Mesendoderm (in vitro differentiated cells): Measurements from ENCODE around the gene UBXN10.

Experiments used
- DNase-seq: peaks from one replicate; pipeline ENCODE4 v3.0.0; 2013
- H2AK5ac ChIP-seq: 2 replicates; pipeline ENCODE4 v1.6.1; 2013; ENCODE audit warnings: low read length, inconsistent platforms
- H2BK120ac ChIP-seq: 2 replicates; pipeline ENCODE4 v1.6.1; 2013; ENCODE audit warnings: low read depth, mild to moderate bottlenecking, low read length, moderate library complexity, mixed read lengths
- H2BK15ac ChIP-seq: replicated peaks from 2 replicates; pipeline ENCODE4 v1.6.1; 2013; ENCODE audit warnings: low read depth, mild to moderate bottlenecking, moderate library complexity
- H2BK5ac ChIP-seq: 2 replicates; pipeline ENCODE4 v1.6.1; 2013; ENCODE audit warnings: low read length, inconsistent platforms
- H3K18ac ChIP-seq: 2 replicates; pipeline ENCODE4 v1.6.1; 2013; ENCODE audit warnings: mild to moderate bottlenecking, low read length, mixed read lengths
- H3K23ac ChIP-seq: one replicate; pipeline ENCODE4 v1.6.1; 2013; ENCODE audit warnings: low read length
- H3K27ac ChIP-seq: 2 replicates; pipeline ENCODE4 v1.5.1; 2013; ENCODE audit warnings: low read depth, mild to moderate bottlenecking, inconsistent platforms, low read length, moderate library complexity
- H3K27me3 ChIP-seq: 2 replicates; pipeline ENCODE4 v1.6.1; 2013; ENCODE audit warnings: low read length, control low read depth, mild to moderate bottlenecking, inconsistent platforms; ENCODE audit not compliant: insufficient read depth, poor library complexity
- H3K36me3 ChIP-seq: 2 replicates; pipeline ENCODE4 v1.6.1; 2013; ENCODE audit warnings: low read length, inconsistent platforms; ENCODE audit not compliant: control insufficient read depth, insufficient read depth
- H3K4ac ChIP-seq: one replicate; pipeline ENCODE4 v1.6.1; 2013; ENCODE audit warnings: low read depth, mild to moderate bottlenecking, low read length, moderate library complexity
- H3K4me1 ChIP-seq: 2 replicates; pipeline ENCODE4 v1.6.1; 2013; ENCODE audit warnings: low read depth, low read length, inconsistent platforms; ENCODE audit not compliant: control insufficient read depth
- H3K4me2 ChIP-seq: 2 replicates; pipeline ENCODE4 v1.6.1; 2013; ENCODE audit warnings: low read length
- H3K4me3 ChIP-seq: 2 replicates; pipeline ENCODE4 v1.5.1; 2013; ENCODE audit warnings: mild to moderate bottlenecking, low read length
- H3K56ac ChIP-seq: one replicate; pipeline ENCODE4 v1.6.1; 2013; ENCODE audit warnings: low read length
- H3K79me1 ChIP-seq: 2 replicates; pipeline ENCODE4 v1.6.1; 2013; ENCODE audit warnings: low read length, inconsistent platforms
- H3K79me2 ChIP-seq: 2 replicates; pipeline ENCODE4 v1.6.1; 2013; ENCODE audit warnings: mild to moderate bottlenecking, low read length; ENCODE audit not compliant: control insufficient read depth, insufficient read depth
- H3K9ac ChIP-seq: 2 replicates; pipeline ENCODE4 v1.6.1; 2013; ENCODE audit warnings: low read length, inconsistent platforms
- H4K5ac ChIP-seq: one replicate; pipeline ENCODE4 v1.6.1; 2013; ENCODE audit warnings: low read length
- H4K8ac ChIP-seq: one replicate; pipeline ENCODE4 v1.6.1; 2013; ENCODE audit warnings: low read depth, mild to moderate bottlenecking, control low read depth, low read length, moderate library complexity
- WGBS: extraction: QIAGEN DNeasy Blood & Tissue Kit; methylation state at CpG from one replicate; pipeline ENCODE4 v1.1.7; 2013; ENCODE audit warnings: low lambda C conversion rate, missing lambda C conversion rate; ENCODE audit not compliant: insufficient coverage; ENCODE audit errors: extremely low coverage; 5-methylcytosine and 5-hydroxymethylcytosine counted together

UBXN10 gene

GRCh38 chr1:20179371-20180128, 6.3 kb upstream of the UBXN10 start:
- no peak overlapping the region for H2BK5ac ChIP-seq
- H3K36me3 ChIP-seq = no peaks in the 10 kb centered on the region
- H3K4me3 ChIP-seq = no peak overlapping the region
- no peaks in the 10 kb centered on the region for H3K27me3 ChIP-seq
- no peak overlapping the region for H3K56ac ChIP-seq
- no peak overlapping the region for H2BK120ac ChIP-seq
- H3K18ac ChIP-seq = no peak overlapping the region
- no peak overlapping the region for H2AK5ac ChIP-seq
- no peak overlapping the region for H2BK15ac ChIP-seq
- H3K9ac ChIP-seq = no peak overlapping the region
- H3K4me1 ChIP-seq = no peaks in the 10 kb centered on the region
- no peak overlapping the region for H3K23ac ChIP-seq
- no peaks in the 10 kb centered on the region for H3K79me2 ChIP-seq
- DNase-seq = no peak
- no peak overlapping the region for H4K8ac ChIP-seq
- H3K27ac ChIP-seq = no peak overlapping the region
- no peak overlapping the region for H3K4me2 ChIP-seq
- no peaks in the 10 kb centered on the region for H3K79me1 ChIP-seq
- no CpG with 5 or more reads among the region's 2 CpGs for WGBS
- H4K5ac ChIP-seq = no peak overlapping the region
- no peak overlapping the region for H3K4ac ChIP-seq

- no peak overlapping the region for H3K27ac ChIP-seq
- H3K56ac ChIP-seq = no peak overlapping the region
- no CpG with 5 or more reads among the region's 6 CpGs for WGBS
- H3K4me3 ChIP-seq = no peak overlapping the region
- H3K9ac ChIP-seq = no peak overlapping the region
- no peak overlapping the region for H2BK5ac ChIP-seq
- H2BK120ac ChIP-seq = no peak overlapping the region
- no peak overlapping the region for H3K4me2 ChIP-seq
- H3K36me3 ChIP-seq = no peaks in the 10 kb centered on the region
- no peak for DNase-seq
- H3K23ac ChIP-seq = no peak overlapping the region
- H4K5ac ChIP-seq = no peak overlapping the region
- no peaks in the 10 kb centered on the region for H3K79me2 ChIP-seq
- H3K4ac ChIP-seq = no peak overlapping the region
- no peaks in the 10 kb centered on the region for H3K27me3 ChIP-seq
- H2AK5ac ChIP-seq = no peak overlapping the region
- H3K18ac ChIP-seq = no peak overlapping the region
- H3K4me1 ChIP-seq = peaks cover under 1% of the 10 kb centered on the region
- H2BK15ac ChIP-seq = no peak overlapping the region
- no peak overlapping the region for H4K8ac ChIP-seq
- no peaks in the 10 kb centered on the region for H3K79me1 ChIP-seq
Measured at GRCh38 chr1:20180129-20180843, 5.6 kb upstream of the UBXN10 start.

GRCh38 chr1:20180844-20181207, 5.1 kb upstream of the UBXN10 start:
- Histone ChIP-seq H3K23ac (no peak overlapping the region), H3K4me2 (no peak overlapping the region), H3K79me1 (no peaks in the 10 kb centered on the region), H3K56ac (no peak overlapping the region), H4K8ac (no peak overlapping the region), H3K9ac (no peak overlapping the region), H3K4me1 (peaks cover 3% of the 10 kb centered on the region), H3K27me3 (no peaks in the 10 kb centered on the region), H3K36me3 (no peaks in the 10 kb centered on the region), H3K27ac (no peak overlapping the region), H3K4me3 (no peak overlapping the region), H2BK15ac (no peak overlapping the region), H4K5ac (no peak overlapping the region), H3K18ac (no peak overlapping the region), H2BK120ac (no peak overlapping the region), H3K4ac (no peak overlapping the region), H2AK5ac (no peak overlapping the region), H3K79me2 (no peaks in the 10 kb centered on the region), H2BK5ac (no peak overlapping the region)
- WGBS = no CpG with 5 or more reads among the region's 3 CpGs
- DNase-seq = no peak

- H3K23ac ChIP-seq = no peak overlapping the region
- H3K27me3 ChIP-seq = no peaks in the 10 kb centered on the region
Measured at GRCh38 chr1:20182415-20182814, 3.5 kb upstream of the UBXN10 start.

GRCh38 chr1:20183035-20183434, 2.9 kb upstream of the UBXN10 start:
- no peak for DNase-seq
- Histone ChIP-seq H3K56ac (no peak overlapping the region), H3K9ac (no peak overlapping the region), H3K27me3 (no peaks in the 10 kb centered on the region), H3K4me2 (no peak overlapping the region), H2BK120ac (no peak overlapping the region), H3K23ac (no peak overlapping the region), H3K79me1 (no peaks in the 10 kb centered on the region), H2BK15ac (no peak overlapping the region), H4K5ac (no peak overlapping the region), H3K27ac (no peak overlapping the region), H4K8ac (no peak overlapping the region), H3K18ac (no peak overlapping the region), H3K36me3 (no peaks in the 10 kb centered on the region), H3K4me3 (no peak overlapping the region), H3K4me1 (peaks cover 5% of the 10 kb centered on the region), H3K4ac (no peak overlapping the region), H2BK5ac (no peak overlapping the region), H2AK5ac (no peak overlapping the region), H3K79me2 (no peaks in the 10 kb centered on the region)
- no CpG with 5 or more reads among the region's 10 CpGs for WGBS

More at GRCh38 chr1:20182415-20182814, 3.5 kb upstream of the UBXN10 start:
- H3K4me3 ChIP-seq = no peak overlapping the region
- no peak overlapping the region for H3K9ac ChIP-seq
- no peak overlapping the region for H3K4ac ChIP-seq
- H3K79me1 ChIP-seq = no peaks in the 10 kb centered on the region
- H3K79me2 ChIP-seq = no peaks in the 10 kb centered on the region
- H3K27ac ChIP-seq = no peak overlapping the region
- DNase-seq = no peak
- no peak overlapping the region for H4K5ac ChIP-seq
- H2AK5ac ChIP-seq = no peak overlapping the region
- no peak overlapping the region for H3K56ac ChIP-seq
- no peak overlapping the region for H2BK5ac ChIP-seq
- H3K4me1 ChIP-seq = peaks cover 5% of the 10 kb centered on the region
- no peaks in the 10 kb centered on the region for H3K36me3 ChIP-seq
- H3K18ac ChIP-seq = no peak overlapping the region
- H3K4me2 ChIP-seq = no peak overlapping the region
- H2BK120ac ChIP-seq = no peak overlapping the region
- H4K8ac ChIP-seq = no peak overlapping the region
- H2BK15ac ChIP-seq = no peak overlapping the region
